GM21529 (cell line): ENCODE results near the gene QKI.
A peak's percentile ranks its signal among the peaks of the same experiment; 100 is the strongest.

Source experiments
- ATAC-seq: cut with Tn5 transposase; IDR thresholded peaks from one replicate; pipeline ENCODE4 v1.9.1; 2021; ENCODE audit not compliant: unreplicated experiment

QKI gene

GRCh38 chr6:163605385-163606097 lies 191.0 kb downstream of the QKI start:
- no peak for ATAC-seq

GRCh38 chr6:163607792-163608191 lies 193.3 kb downstream of the QKI start:
- ATAC-seq = no peak

- ATAC-seq = no peak
Measured at GRCh38 chr6:163608204-163608644, 193.7 kb downstream of the QKI start.

- ATAC-seq = no peak
Measured at GRCh38 chr6:163612200-163612599, 197.7 kb downstream of the QKI start.

- no peak for ATAC-seq
Measured at GRCh38 chr6:163613025-163613424, 198.5 kb downstream of the QKI start.

- no peak for ATAC-seq
Measured at GRCh38 chr6:163613668-163614067, 199.2 kb downstream of the QKI start.

GRCh38 chr6:163616452-163616851 lies 201.9 kb downstream of the QKI start:
- ATAC-seq = no peak

- ATAC-seq = no peak
Measured at GRCh38 chr6:163617549-163617948, 203.0 kb downstream of the QKI start.

GRCh38 chr6:163620101-163620500 lies 205.6 kb downstream of the QKI start:
- ATAC-seq = no peak

- no peak for ATAC-seq
Measured at GRCh38 chr6:163620670-163621330, 206.3 kb downstream of the QKI start.

- no peak for ATAC-seq
Measured at GRCh38 chr6:163625265-163625664, 210.7 kb downstream of the QKI start.

- ATAC-seq = no peak
Measured at GRCh38 chr6:163626073-163626867, 211.8 kb downstream of the QKI start.

GRCh38 chr6:163627274-163628062 lies 212.9 kb downstream of the QKI start:
- peak; percentile 74 for ATAC-seq
